Erythroblast (primary cell): Measurements from ENCODE around the gene NPHS1.

Experiments
- GATA1 ChIP-seq: IDR thresholded peaks from 2 replicates; pipeline ENCODE4 v1.6.1; 2011; ENCODE audit warnings: low read depth, mild to moderate bottlenecking, control low read depth, low read length, moderate library complexity
- POLR2A ChIP-seq: IDR thresholded peaks from 2 replicates; pipeline ENCODE4 v1.6.1; 2011; ENCODE audit warnings: mild to moderate bottlenecking, low read length

DNA sequence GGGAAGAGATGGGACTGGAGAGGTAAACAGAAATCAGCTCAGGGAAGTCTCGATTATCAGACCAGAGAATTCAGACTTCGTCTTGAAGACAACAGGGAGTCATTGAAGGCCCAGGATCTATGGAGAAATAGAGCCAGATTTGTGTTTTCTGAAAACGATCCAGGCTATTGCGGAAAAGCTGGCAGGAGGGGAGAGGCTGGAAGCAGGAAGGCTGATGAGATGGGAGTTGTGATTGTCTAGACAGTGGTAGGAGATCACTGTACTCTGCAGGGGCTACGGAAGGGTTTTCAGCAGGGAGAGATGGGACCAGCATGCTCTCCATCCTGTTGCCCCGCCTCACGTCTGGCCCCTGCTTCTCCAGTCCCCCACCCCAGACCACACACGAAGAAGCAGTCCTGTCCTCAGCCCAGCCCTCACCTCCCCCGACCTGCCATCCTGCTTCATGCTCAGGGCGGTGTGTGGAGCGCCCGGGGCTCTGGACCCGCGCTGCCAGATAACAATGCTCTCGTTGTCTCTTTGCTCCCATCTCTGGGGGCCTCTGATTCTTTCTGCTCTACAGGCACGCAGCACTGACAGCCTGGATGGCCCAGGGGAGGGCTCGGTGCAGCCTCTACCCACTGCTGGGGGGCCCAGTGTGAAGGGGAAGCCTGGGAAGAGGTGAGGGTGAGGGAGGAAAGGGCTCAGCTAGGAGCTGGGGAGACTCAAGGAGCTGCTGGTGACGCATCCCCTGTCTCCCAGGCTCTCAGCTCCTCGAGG, 75.0 kb downstream of the NPHS1 start:
- TF ChIP-seq POLR2A = no peak
- no peak for TF ChIP-seq GATA1
